SK-N-SH (cell line): ENCODE measurements around the gene AK3.

Experiments
- EZH2phosphoT487 ChIP-seq: fragments of 200-600 bp; sonication (generic); IDR thresholded peaks from 2 replicates; pipeline ENCODE4 v1.6.1; 2017; ENCODE audit warnings: low read depth, mixed run types, mild to moderate bottlenecking, antibody characterized with exemption, moderate library complexity, borderline replicate concordance
- NFIC ChIP-seq: IDR thresholded peaks from 2 replicates; pipeline ENCODE4 v1.4.0; 2012; ENCODE audit warnings: borderline replicate concordance
- RXRA ChIP-seq: IDR thresholded peaks from 2 replicates; pipeline ENCODE4 v1.4.0; 2012; ENCODE audit warnings: low read depth, mild to moderate bottlenecking, borderline replicate concordance
- TAF1 ChIP-seq: IDR thresholded peaks from 2 replicates; pipeline ENCODE4 v1.6.1; 2012; ENCODE audit warnings: low read depth, mild to moderate bottlenecking, low read length, moderate library complexity, borderline replicate concordance
- TF ChIP-seq, protein P1 (sequence below): IDR thresholded peaks from 2 replicates; pipeline ENCODE4 v1.4.0; 2012; ENCODE audit warnings: low read depth
- TF ChIP-seq, protein P2 (sequence below): fragments of 200-600 bp; sonication (generic); IDR thresholded peaks from 2 replicates; pipeline ENCODE4 v1.6.1; 2017; ENCODE audit warnings: antibody characterized with exemption, mild to moderate bottlenecking, moderate library complexity
- TF ChIP-seq, protein P3 (sequence below): IDR thresholded peaks from 2 replicates; pipeline ENCODE4; 2012

DNA sequence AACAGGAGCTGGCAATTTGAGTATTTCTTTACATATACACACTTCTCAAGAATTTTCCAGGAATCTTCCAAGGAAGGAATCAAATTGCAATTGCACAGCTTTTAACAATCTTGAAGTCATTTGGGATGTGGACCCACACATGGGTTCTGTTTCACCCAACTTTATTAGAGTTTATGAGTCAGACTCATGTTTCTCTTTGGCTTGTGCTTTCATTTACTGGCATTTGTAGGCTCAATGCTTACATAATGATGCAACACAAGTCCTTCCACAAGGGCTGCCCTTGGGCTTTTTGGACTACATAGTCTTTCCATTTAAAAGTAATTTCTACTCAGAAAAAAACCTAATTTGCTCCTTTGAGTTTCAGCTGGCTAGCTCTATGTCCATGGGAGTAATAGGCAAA is 66.2 kb downstream of the AK3 start:
- TF ChIP-seq, protein P1, sequence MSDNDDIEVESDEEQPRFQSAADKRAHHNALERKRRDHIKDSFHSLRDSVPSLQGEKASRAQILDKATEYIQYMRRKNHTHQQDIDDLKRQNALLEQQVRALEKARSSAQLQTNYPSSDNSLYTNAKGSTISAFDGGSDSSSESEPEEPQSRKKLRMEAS, result no peak
- TF ChIP-seq, protein P2, sequence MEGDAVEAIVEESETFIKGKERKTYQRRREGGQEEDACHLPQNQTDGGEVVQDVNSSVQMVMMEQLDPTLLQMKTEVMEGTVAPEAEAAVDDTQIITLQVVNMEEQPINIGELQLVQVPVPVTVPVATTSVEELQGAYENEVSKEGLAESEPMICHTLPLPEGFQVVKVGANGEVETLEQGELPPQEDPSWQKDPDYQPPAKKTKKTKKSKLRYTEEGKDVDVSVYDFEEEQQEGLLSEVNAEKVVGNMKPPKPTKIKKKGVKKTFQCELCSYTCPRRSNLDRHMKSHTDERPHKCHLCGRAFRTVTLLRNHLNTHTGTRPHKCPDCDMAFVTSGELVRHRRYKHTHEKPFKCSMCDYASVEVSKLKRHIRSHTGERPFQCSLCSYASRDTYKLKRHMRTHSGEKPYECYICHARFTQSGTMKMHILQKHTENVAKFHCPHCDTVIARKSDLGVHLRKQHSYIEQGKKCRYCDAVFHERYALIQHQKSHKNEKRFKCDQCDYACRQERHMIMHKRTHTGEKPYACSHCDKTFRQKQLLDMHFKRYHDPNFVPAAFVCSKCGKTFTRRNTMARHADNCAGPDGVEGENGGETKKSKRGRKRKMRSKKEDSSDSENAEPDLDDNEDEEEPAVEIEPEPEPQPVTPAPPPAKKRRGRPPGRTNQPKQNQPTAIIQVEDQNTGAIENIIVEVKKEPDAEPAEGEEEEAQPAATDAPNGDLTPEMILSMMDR, result no peak
- TF ChIP-seq, protein P3, sequence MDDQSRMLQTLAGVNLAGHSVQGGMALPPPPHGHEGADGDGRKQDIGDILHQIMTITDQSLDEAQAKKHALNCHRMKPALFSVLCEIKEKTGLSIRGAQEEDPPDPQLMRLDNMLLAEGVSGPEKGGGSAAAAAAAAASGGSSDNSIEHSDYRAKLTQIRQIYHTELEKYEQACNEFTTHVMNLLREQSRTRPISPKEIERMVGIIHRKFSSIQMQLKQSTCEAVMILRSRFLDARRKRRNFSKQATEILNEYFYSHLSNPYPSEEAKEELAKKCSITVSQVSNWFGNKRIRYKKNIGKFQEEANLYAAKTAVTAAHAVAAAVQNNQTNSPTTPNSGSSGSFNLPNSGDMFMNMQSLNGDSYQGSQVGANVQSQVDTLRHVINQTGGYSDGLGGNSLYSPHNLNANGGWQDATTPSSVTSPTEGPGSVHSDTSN, result no peak
- TF ChIP-seq TAF1, result no peak
- no peak for TF ChIP-seq RXRA
- TF ChIP-seq NFIC, result no peak
- no peak for TF ChIP-seq EZH2phosphoT487
